GM19455 (cell line): ENCODE results near the gene EGFR.

Experiments
- ATAC-seq: cut with Tn5 transposase; IDR thresholded peaks from one replicate; pipeline ENCODE4 v1.9.1; 2021; ENCODE audit not compliant: unreplicated experiment

EGFR gene

GRCh38 chr7:55018361-55019190, at the start of gene EGFR:
EGFR (plus strand) TSS chr7:55019017; CDS start chr7:55019278, 261 bp downstream.
- ATAC-seq, result no peak

GRCh38 chr7:54969208-54969967, 49.4 kb upstream of the EGFR start:
- no peak for ATAC-seq

DNA sequence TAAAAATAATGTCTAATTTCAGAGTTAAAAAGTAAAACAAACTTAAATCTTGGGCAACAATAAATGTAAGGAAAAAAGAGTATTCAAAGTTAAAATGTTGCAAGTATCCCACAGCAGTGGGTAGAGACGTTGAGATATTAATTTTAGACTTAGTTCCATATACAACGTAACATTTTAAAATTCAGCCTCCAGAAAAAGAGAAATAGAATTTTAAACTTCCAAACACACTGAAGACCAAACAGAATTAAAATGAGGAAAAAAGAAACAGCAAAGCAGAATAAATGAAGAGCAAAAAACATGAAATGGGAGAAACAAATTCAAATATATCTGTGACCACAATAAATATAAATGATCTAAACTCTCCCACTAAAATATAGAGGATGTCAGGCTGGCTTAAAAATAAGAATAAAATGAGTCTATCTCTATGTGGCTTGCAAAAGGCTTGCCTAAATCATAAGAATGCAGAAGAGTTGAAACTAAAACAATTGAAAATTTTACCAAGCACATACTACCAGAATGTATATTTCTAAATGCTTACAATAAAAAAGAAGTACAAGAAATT, 46.0 kb upstream of the EGFR start:
- no peak for ATAC-seq

- no peak for ATAC-seq
Measured at GRCh38 chr7:54978364-54979116, 40.3 kb upstream of the EGFR start.

DNA sequence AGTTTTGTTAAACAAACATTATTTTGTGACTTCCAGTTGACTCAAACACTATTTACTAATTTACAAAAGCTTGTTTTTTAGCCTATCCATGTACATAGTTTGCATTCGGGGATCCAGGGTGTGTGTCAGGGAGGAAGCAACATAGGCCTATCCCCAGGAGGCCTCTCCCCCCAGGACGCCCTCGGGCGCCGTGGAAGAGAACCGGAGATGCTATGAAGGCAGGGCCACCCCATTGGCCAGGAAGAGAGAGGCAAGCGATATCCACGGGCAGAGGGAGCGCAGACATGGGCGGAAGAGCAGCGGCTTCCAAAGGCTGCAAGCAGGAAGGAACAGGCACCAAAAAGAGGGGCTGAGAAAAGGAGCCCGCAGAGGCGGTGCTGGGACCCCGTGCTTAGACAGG, 38.3 kb upstream of the EGFR start:
- no peak for ATAC-seq

DNA sequence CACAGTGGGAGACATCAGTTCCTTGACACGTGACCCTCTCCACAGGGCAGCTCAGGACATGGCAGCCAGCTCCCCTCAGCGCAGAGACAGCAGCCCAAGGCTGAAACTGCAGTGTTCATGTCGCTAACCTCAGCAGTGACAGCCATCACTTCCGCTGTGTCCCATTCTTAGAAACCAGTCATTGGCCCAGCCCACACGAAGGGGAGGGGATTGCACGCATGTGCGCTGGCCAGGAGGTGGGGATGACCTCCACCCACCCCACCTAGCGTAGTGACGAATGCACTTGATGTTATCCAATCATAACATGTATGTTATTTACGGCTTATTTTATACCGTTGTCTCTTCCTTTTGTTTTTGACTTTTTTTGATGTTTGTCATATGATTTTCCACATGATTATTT, 36.9 kb upstream of the EGFR start:
- no peak for ATAC-seq

- no peak for ATAC-seq
Measured at GRCh38 chr7:54985426-54986330, 33.1 kb upstream of the EGFR start.

DNA sequence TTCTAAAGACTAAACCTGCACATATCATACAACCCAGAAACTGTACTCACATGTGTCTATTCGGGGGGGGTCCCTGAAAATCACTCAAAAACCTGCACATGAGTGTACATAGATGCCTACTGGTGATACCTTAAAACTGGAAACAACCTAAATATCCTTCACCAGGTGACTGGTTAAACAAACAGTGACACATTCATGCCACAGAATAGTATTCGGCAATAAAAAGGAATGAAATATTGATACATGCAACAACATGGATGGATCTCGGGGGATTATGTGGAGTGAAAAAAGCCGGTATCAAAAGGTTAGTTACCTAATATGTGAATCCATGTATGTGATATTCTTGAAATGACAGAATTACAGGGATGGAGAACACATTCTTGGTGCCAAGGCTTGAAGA, 32.1 kb upstream of the EGFR start:
- ATAC-seq, result no peak

DNA sequence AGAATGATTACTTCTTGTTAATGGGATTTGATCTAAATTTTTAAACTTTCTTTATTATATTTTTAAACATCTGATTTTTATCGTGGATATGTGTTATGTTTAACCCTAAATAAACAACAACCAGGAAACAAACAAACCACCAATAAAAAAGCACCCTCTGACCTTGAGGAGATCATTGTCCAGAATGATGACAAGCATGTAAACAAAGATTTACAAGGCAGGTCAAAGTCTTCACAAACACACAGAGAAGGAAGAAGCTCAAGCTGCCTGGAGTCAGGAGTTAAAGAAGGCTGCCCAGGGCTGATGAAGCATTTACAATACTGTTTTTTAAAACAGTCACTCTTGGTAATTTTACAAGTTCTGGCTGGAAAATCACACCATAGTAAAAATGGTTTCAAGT, 31.0 kb upstream of the EGFR start:
- no peak for ATAC-seq

- no peak for ATAC-seq
Measured at GRCh38 chr7:54988516-54988915, 30.3 kb upstream of the EGFR start.

DNA sequence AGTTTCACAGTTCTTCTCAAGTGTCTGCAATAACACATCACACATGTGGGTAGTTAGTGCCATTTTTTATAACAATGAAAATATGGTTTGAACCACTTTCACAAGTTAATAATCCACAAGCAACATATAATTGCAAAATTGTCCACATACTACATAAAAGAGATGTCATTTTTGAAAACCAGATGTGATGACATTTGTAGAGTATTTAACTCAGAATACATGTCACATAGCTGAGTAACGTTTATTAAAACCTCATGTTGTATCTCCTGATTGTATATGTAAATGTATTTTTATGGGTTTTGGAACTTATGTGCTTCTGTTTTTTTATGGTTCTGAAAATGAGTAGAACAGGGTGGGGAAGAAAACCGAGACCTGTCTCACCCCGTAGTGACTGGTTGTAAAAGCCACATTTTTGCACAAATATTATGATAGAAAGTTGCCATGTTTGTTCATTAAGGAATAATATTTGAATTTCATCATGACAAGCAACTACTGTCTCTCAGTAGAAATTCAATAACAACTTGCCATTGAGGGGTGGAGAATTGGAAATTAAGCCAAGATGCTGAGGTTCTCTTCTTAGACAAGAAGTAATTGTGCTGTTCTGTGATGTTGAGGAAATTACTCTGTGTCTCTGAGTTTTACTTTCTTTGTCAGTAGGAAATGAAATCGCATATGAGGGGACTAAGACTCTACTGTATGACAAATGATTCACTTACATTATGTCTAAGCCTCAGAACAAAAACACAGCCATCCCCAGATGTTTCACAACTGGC, 29.2 kb upstream of the EGFR start:
- ATAC-seq, result no peak

- no peak for ATAC-seq
Measured at GRCh38 chr7:54991341-54991740, 27.5 kb upstream of the EGFR start.

- ATAC-seq, result no peak
Measured at GRCh38 chr7:54992871-54993475, 25.8 kb upstream of the EGFR start.

DNA sequence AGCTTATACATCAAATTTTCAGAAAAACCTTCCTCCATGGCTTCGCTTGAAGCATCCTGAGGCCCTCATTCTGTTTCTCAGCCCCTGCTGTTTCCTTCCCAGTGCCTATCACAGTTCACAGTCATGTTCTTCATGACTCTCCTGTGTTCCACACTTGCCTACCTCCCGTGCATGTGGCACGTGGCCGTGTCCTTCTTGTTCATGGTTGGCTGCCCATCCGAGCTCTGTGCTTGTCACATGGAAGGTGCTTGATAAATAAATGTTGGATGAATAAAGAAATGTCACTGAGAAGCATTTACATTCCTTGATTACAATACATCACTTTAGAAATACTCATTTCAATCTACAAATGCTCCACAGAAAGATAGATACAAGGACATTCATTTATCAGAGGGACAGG, 23.7 kb upstream of the EGFR start:
- ATAC-seq, result no peak

- no peak for ATAC-seq
Measured at GRCh38 chr7:54995610-54996363, 23.0 kb upstream of the EGFR start.

GRCh38 chr7:54996391-54996790, 22.4 kb upstream of the EGFR start:
- no peak for ATAC-seq

DNA sequence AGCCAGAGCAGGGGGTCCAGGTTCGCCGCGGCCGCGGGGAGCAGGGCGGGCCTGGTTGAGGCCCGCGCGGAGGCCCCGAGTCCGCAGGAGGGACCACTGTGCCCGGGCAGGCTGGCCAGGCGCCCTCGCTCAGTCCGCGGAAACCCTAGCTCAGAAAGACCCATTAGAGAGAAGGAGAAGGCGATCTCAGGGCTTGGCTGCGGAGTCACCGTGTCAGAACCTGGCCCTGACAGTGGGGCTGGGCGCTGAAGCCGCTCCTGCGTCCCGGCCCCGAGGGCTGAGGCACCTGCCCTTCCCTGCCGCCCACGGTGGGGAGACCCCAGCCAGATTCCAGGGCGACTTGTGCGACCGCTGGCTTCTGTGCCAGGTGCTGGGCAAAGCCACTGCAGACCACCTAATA, 14.2 kb upstream of the EGFR start:
- no peak for ATAC-seq

- no peak for ATAC-seq
Measured at GRCh38 chr7:55005241-55005851, 13.5 kb upstream of the EGFR start.
